ENCODE results near the gene LRIG3. TPM values are rescaled to one million over a fixed set of nuclear protein-coding genes. Genes with fewer than 3 reads are reported as not detected.

The LRIG3 gene
- total and polyA plus RNA-seq, 2 donors from 2014 or later: 4.4 to 40.5 TPM

GRCh38 chr12:58966939-58967338 lies 46.6 kb upstream of the LRIG3 start:
- H3K27me3 ChIP-seq (ENCODE audit: control insufficient read depth, insufficient read depth, low read length): no peaks in the 10 kb centered on the region
- H3K9ac ChIP-seq (ENCODE audit: low read length in 3 of 3): no peak overlapping the region
- TF ChIP-seq CTCF (IDR thresholded peaks at IDR 0.05; ENCODE audit: borderline replicate concordance, extremely low read depth, insufficient read depth): no peak
- intact Hi-C loops (cut with DNase I): no loop called here
- H3K27ac ChIP-seq (ENCODE audit: low read depth in 2 of 2, low read length in 2 of 2): no peak overlapping the region
- H3K4me3 ChIP-seq (ENCODE audit: low read length in 3 of 3): no peak overlapping the region
- DNase-seq (no peak), FAIRE-seq (no peak)
- no peaks in the 10 kb centered on the region for H3K36me3 ChIP-seq (ENCODE audit: control insufficient read depth in 2 of 3, insufficient read depth in 3 of 3, low read length in 3 of 3)
- no peaks in the 10 kb centered on the region for H3K4me1 ChIP-seq (ENCODE audit: control insufficient read depth in 2 of 3, insufficient read depth in 2 of 3, low read depth in 1 of 3, low read length in 3 of 3)
- H3K9me3 ChIP-seq (ENCODE audit: control insufficient read depth in 2 of 3, insufficient read depth in 1 of 3, low read length in 3 of 3): no peaks in the 10 kb centered on the region

GRCh38 chr12:58965568-58965967 lies 45.3 kb upstream of the LRIG3 start:
- Histone ChIP-seq H3K36me3 (ENCODE audit: control insufficient read depth in 2 of 3, insufficient read depth in 3 of 3, low read length in 3 of 3) (no peaks in the 10 kb centered on the region), H3K4me3 (ENCODE audit: low read length in 3 of 3) (no peak overlapping the region), H3K27me3 (ENCODE audit: control insufficient read depth, insufficient read depth, low read length) (no peaks in the 10 kb centered on the region), H3K9me3 (ENCODE audit: control insufficient read depth in 2 of 3, insufficient read depth in 1 of 3, low read length in 3 of 3) (no peaks in the 10 kb centered on the region), H3K9ac (ENCODE audit: low read length in 3 of 3) (no peak overlapping the region), H3K4me1 (ENCODE audit: control insufficient read depth in 2 of 3, insufficient read depth in 2 of 3, low read depth in 1 of 3, low read length in 3 of 3) (no peaks in the 10 kb centered on the region), H3K27ac (ENCODE audit: low read depth in 2 of 2, low read length in 2 of 2) (no peak overlapping the region)
- TF ChIP-seq CTCF (IDR thresholded peaks at IDR 0.05; ENCODE audit: borderline replicate concordance, extremely low read depth, insufficient read depth): no peak
- DNase-seq (no peak), FAIRE-seq (no peak)
- intact Hi-C loops (cut with DNase I): no loop called here

GRCh38 chr12:58963844-58964243 lies 43.5 kb upstream of the LRIG3 start:
- Histone ChIP-seq H3K9ac (ENCODE audit: low read length in 3 of 3) (no peak overlapping the region), H3K27me3 (ENCODE audit: control insufficient read depth, insufficient read depth, low read length) (no peaks in the 10 kb centered on the region), H3K27ac (ENCODE audit: low read depth in 2 of 2, low read length in 2 of 2) (no peak overlapping the region), H3K36me3 (ENCODE audit: control insufficient read depth in 2 of 3, insufficient read depth in 3 of 3, low read length in 3 of 3) (no peaks in the 10 kb centered on the region), H3K4me1 (ENCODE audit: control insufficient read depth in 2 of 3, insufficient read depth in 2 of 3, low read depth in 1 of 3, low read length in 3 of 3) (no peaks in the 10 kb centered on the region), H3K9me3 (ENCODE audit: control insufficient read depth in 2 of 3, insufficient read depth in 1 of 3, low read length in 3 of 3) (no peaks in the 10 kb centered on the region), H3K4me3 (ENCODE audit: low read length in 3 of 3) (no peak overlapping the region)
- intact Hi-C loops (cut with DNase I): no loop called here
- DNase-seq (no peak), FAIRE-seq (no peak)
- TF ChIP-seq CTCF (IDR thresholded peaks at IDR 0.05; ENCODE audit: borderline replicate concordance, extremely low read depth, insufficient read depth): no peak

- intact Hi-C loops (cut with DNase I): no loop called here
- H3K4me3 ChIP-seq (ENCODE audit: low read length in 3 of 3): no peak overlapping the region
- FAIRE-seq: no peak
- no peak for TF ChIP-seq CTCF (IDR thresholded peaks at IDR 0.05; ENCODE audit: borderline replicate concordance, extremely low read depth, insufficient read depth)
- no peaks in the 10 kb centered on the region for H3K4me1 ChIP-seq (ENCODE audit: control insufficient read depth in 2 of 3, insufficient read depth in 2 of 3, low read depth in 1 of 3, low read length in 3 of 3)
- H3K27me3 ChIP-seq (ENCODE audit: control insufficient read depth, insufficient read depth, low read length): no peaks in the 10 kb centered on the region
- no peaks in the 10 kb centered on the region for H3K36me3 ChIP-seq (ENCODE audit: control insufficient read depth in 2 of 3, insufficient read depth in 3 of 3, low read length in 3 of 3)
- no peaks in the 10 kb centered on the region for H3K9me3 ChIP-seq (ENCODE audit: control insufficient read depth in 2 of 3, insufficient read depth in 1 of 3, low read length in 3 of 3)
- H3K27ac ChIP-seq (ENCODE audit: low read depth in 2 of 2, low read length in 2 of 2): no peak overlapping the region
- DNase-seq: peak in 1 of 5 donors; percentile 25
- no peak overlapping the region for H3K9ac ChIP-seq (ENCODE audit: low read length in 3 of 3)
These were observed 41.6 kb upstream of the LRIG3 start for GRCh38 chr12:58961906-58962305.
